Stimulated activated CD8-positive, alpha-beta memory T cell treated with anti-CD3 and anti-CD28 coated beads, Interleukin-4, amount 100 ng/mL, for 1 hour (primary cell): ENCODE measurements around the gene NSMCE3.
"Not testable (repeated sequence)": the region's sequence is repeated elsewhere in the genome, so short reads cannot be mapped to it uniquely, and the experiment has no call there.

Experiments used
- DNase-seq, 2 donors: peaks; one replicate each; pipeline ENCODE4 v3.0.0-alpha.2; 2020; ENCODE audit warnings: low read depth in 2 of 2, low spot score in 1 of 2

The NSMCE3 gene

GRCh38 chr15:29270169-29270955, 740 bp upstream of the NSMCE3 start:
- DNase-seq: peak in 1 of 2 donors; percentile 4

- DNase-seq: peak; percentile 9 to 25
Measured at GRCh38 chr15:29268706-29269484, 727 bp downstream of the NSMCE3 start.

DNA sequence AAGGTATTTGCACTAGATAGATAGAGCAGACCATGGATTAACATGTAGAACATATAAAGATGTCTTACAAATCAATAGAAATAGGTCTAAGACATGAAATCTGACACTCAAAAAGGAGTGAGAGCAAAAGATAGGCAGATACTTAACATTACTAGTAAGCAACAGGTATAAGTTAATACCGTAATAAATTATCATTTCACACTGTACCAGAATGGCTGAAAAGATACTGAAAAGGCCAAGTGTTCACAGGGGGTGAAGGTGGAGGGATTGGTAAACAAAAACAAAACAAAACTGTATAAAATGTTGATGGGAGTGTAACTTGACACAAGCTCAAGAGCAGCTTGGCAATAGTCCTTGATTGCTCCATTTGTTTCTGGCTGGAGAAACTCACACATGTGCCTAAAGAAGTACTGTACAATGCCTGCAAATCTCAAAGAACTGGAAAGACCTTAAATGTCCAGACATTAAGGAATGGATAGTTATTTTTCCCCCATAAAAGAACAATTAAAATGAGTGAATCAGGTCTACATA, 3.5 kb downstream of the NSMCE3 start:
- no peak for DNase-seq

- DNase-seq: no peak
Measured at GRCh38 chr15:29263289-29263688, 6.3 kb downstream of the NSMCE3 start.

DNA sequence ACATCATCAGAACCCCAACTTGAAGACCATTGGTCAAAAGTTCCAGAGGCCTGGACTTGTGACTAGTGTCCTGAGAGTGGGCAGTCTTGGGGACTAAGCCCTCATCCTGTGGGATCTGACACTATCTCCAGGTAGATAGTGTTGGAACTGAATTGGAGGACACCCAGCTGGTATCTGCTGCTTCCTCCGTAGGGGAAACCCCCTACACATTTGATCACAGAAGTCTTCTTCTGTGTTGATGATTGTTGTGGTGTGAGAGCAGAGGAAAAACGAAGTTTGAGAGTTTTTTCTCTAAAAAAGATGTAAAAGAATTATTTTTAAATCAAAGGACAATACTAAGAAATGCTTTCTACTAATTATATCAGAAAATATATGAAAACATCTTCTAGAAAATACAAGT, 6.9 kb downstream of the NSMCE3 start:
- no peak for DNase-seq

- DNase-seq: no peak
Measured at GRCh38 chr15:29260896-29261295, 8.7 kb downstream of the NSMCE3 start.

- DNase-seq: no peak
Measured at GRCh38 chr15:29259233-29259632, 10.4 kb downstream of the NSMCE3 start.

DNA sequence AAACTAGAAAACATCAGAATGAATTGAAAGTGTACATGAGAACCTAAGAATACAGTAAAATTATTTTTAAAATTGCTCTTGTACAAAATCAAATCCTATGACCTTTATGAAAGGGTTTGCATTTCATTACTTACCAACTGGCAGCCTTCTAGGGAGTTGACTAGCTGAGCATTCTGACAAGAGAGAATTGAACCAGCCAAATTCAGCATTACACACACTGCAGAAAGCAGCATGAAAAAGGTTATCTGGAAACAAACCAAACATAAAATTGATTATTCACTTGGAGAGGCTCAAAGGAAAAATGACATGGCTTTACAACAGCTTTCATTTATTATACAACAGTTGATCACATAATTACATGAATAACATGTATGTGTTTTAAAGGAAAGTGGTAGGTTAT, 17.4 kb downstream of the NSMCE3 start:
- no peak for DNase-seq

DNA sequence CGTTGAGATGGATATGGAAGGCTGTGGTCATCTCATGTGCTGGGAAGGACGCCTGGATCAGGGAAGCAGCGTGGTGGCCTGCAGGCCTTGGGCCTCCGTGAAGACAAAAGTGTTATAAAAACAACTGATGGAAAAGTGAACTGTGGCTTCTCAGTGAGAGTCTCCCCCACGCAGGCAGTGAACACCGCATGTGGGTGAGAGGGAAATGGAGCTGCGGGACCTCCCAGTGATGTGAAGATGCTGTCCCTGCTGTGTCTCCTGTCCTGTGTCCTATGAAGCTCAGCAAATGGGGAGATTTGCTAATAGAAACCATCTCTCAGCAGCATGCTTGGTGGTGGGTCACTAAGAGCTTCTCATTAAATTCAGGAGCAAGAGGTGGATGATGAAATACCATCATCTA, 25.1 kb downstream of the NSMCE3 start:
- no peak for DNase-seq

DNA sequence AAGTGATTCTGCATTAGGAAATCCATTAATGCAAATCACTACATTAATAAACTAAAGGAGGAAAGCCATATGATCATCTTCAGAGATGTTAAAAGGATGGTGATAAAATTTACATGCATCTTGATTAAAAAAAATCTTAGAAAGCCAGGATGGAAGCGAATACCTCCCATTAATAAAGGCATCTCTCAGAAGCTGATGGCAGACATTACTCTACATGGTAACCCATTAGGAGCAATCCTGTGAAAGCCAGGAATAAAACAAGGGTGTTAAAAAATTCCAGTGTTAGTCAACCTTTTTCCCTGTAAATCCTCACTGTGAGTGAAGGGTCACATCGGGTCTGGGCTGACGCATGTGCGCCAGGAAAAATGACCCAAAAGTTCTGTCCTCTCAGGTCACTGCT, 25.5 kb downstream of the NSMCE3 start:
- DNase-seq: no peak

DNA sequence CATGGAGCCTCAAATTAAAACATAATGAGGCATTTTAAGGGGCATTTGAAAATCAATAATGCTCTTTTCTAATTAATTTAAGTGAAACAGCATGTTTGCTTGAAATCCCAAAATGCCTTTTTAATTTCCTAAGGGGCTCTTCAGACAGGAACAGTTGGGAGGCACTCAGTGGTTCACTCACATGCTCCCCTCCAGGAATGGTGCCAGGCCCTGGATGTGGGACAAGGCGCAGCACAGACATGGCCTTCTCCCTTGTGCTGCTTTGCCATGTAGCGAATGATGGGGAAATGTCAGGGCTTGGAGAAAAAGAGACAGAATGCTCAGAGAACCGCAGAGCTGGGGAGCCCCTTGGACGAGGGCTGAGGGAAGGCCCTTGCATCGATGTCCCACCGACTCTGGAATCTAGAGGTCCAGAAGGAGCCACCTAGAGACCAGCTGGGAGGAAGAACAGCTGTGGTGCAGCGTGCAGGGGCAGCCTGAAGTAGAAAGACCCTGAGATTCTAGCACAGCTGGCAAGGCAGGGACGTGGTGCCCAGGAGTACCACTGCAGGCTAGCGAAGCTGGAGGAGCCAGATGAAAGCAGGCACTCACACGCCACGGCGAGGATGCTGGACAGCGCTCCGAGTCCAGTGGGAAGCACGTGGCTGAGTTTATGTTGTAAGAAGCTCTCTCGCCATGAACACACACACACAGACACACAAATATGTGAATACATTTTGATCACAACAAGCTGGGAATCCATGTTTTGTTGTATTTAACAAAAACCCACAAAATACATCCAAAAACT, 27.0 kb downstream of the NSMCE3 start:
- no peak for DNase-seq

DNA sequence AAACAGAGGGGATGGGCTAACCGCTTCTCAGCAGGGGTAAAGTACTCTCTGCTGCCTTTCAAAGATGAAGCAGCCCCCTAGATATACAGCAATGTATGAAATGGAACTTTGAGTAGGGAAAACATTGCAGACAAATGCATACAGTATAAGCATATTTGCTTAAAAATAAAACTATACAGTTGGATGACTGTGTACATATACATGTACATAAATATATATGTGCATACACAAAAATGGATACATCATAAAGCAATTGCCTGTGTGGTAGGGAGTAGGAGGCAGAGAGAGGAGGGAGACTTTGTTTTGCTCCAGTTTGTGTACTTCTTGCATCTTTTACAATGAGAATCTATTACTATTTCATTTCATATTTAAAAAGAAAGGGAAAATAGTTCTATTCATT, 28.4 kb downstream of the NSMCE3 start:
- no peak for DNase-seq

- DNase-seq: no peak
Measured at GRCh38 chr15:29239395-29239794, 30.2 kb downstream of the NSMCE3 start.

- DNase-seq: no peak
Measured at GRCh38 chr15:29233566-29233965, 36.1 kb downstream of the NSMCE3 start.

GRCh38 chr15:29226436-29227208, 43.0 kb downstream of the NSMCE3 start:
- no peak for DNase-seq

DNA sequence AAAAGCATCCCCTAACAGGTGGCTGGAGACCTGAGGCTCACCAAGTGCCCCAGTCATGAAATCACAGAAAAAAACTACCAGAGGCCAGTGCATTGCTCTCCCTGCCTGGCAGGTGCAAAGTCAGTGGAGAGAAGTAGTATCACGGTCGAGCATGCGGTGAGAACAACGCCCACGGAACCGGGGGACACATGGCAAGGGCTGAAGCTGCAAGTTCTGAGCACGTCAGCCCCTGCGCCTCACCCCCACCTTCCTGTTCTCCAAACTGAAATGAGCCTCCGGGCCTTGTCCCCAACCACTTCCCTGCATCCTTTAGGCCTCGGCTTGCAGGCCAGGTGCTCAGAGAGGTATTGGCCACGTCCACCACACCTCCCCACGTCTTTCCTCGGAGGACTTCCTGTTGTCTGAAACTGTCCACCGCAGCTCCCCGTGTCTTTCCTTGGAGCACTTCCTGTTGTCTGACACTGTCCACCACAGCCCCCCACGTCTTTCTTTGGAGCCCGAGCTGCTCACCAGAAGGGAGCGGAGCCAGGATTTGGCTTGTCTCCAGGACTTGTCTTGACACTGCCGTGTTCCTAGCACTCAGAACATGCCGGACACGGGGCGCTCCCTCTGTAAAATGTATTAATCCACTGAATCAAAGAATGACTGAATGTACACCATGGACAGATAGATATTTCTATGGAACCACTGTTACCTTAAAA, 43.9 kb downstream of the NSMCE3 start:
- no peak for DNase-seq

DNA sequence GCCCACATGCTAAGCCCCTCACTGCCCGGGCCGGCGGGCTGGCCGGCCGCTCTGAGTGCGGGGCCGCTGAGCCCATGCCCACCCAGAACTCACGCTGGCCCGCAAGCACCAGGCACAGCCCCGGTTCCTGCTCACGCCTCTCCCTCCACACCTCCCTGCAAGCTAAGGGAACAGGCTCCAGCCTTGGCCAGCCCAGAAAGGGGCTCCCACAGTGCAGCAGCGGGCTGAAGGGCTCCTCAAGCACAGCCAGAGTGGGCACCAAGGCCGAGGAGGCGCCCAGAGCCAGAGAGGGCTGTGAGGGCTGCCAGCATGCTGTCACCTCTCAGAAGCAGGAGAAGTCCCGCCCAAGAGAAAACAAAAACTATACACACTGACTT, 44.6 kb downstream of the NSMCE3 start:
- DNase-seq: not testable (repeated sequence)

GRCh38 chr15:29224235-29224986, 45.2 kb downstream of the NSMCE3 start:
- not testable (repeated sequence) for DNase-seq

- DNase-seq: no peak
Measured at GRCh38 chr15:29223640-29224039, 46.0 kb downstream of the NSMCE3 start.
